Left lung (tissue), 10 donors: ENCODE data around the gene C6orf15. TPM values are rescaled to one million over a fixed set of nuclear protein-coding genes. Genes with fewer than 3 reads are reported as not detected.
A peak's percentile ranks its signal among the peaks of the same experiment; 100 is the strongest.

Experiments used
- ATAC-seq: fragments of 200-7000 bp; cut with Tn5 transposase; one replicate; pipeline ENCODE4 v1.9.1; 2020; ENCODE audit warnings: moderate library complexity
- DNase-seq, 4 donors: peaks; one replicate each; pipeline ENCODE4 v3.0.0-alpha.2; 2013 to 2020
- H3K27ac ChIP-seq, 2 donors: fragments of 200-600 bp; sonication (generic) in 1 of 2; one replicate each; pipeline versions ENCODE4 v1.5.0 to v1.8.0; 2020 to 2021
- H3K27me3 ChIP-seq, 2 donors: fragments of 200-600 bp; sonication (generic) in 1 of 2; one replicate each; pipeline versions ENCODE4 v1.5.0 to v1.8.0; 2020 to 2021
- H3K36me3 ChIP-seq, 2 donors: fragments of 200-600 bp; sonication (generic) in 1 of 2; one replicate each; pipeline versions ENCODE4 v1.5.0 to v1.8.0; 2020 to 2021
- H3K4me1 ChIP-seq, 2 donors: fragments of 200-600 bp; one replicate each; pipeline ENCODE4 v1.8.0; 2021
- H3K4me3 ChIP-seq, 2 donors: fragments of 200-600 bp; sonication (generic) in 1 of 2; one replicate each; pipeline versions ENCODE4 v1.5.0 to v1.8.0; 2020 to 2021; ENCODE audit warnings: mild to moderate bottlenecking in 1 of 2
- H3K9me3 ChIP-seq, 2 donors: fragments of 200-600 bp; sonication (generic) in 1 of 2; one replicate each; pipeline versions ENCODE4 v1.5.0 to v1.8.0; 2020 to 2021
- CTCF ChIP-seq, 2 donors: fragments of 200-600 bp; sonication (generic) in 1 of 2; IDR thresholded peaks; one replicate each; pipeline versions ENCODE4 v1.5.0 to v1.8.0; 2021; ENCODE audit warnings: antibody characterized with exemption in 2 of 2
- intact Hi-C, 2 donors: fragments of 100-400 bp; cut with DNase I; formaldehyde crosslinking; loops; one replicate each; pipeline versions ENCODE4 v1.11.2 to v1.14.2; 2022
- polyA plus RNA-seq, 6 donors: library from polyadenylated mRNA; unstranded; fragments of 120-200 nt; gene quantifications; one replicate each; pipeline ENCODE4 v1.2.1, GENCODE V29; 2013; ENCODE audit not compliant: insufficient read length in 6 of 6
- total RNA-seq, 2 donors: library from RNA; stranded (reverse); fragmentation: NEBNext Ultra II Directional; extraction: Animal tissue kit (Norgen Biotek cat#: 25700); gene quantifications; one replicate each; pipeline ENCODE4 v1.2.1, GENCODE V29; 2021
- donor health status: DM: no; HTN: yes; CAD: no.
- donor health status: DM: no; HTN: no; CAD: no.

C6orf15 gene
- total and polyA plus RNA-seq, 8 donors, result not detected

DNA sequence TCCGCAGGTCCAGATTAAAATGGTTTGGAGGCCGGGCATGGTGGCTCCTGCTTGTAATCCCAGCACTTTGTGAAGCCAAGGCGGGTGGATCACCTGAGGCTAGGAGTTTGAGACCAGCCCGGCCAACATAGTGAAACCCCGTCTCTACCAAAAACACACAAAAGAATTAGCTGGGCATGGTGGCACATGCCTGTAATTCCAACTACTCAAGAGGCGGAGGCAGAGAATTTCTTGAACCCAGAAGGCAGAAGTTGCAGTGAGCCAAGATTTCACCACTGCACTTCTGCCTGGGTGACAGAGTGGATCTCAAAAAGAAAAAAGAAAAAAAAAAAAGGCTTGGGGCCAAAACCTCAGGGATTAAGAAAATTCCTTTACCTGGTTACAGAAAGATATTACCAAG lies 30.5 kb downstream of the C6orf15 start:
- intact Hi-C loops, result no loop called here

GRCh38 chr6:31079656-31080261 lies 32.6 kb downstream of the C6orf15 start:
- peak; percentile 52 to 80 for TF ChIP-seq CTCF (IDR thresholded peaks at IDR 0.05)
- H3K36me3 ChIP-seq, result no peaks in the 10 kb centered on the region
- no peaks in the 10 kb centered on the region for H3K27me3 ChIP-seq
- intact Hi-C loops, result loop anchor here in 1 of 2 donors (10.0 kb wide), 2 partner anchors 165 to 255 kb away; partner anchors contain the start of gene VARS2
- no peak overlapping the region for H3K4me3 ChIP-seq
- peak in 3 of 4 donors; percentile 47 to 70 (median 54) for DNase-seq
- H3K27ac ChIP-seq, result no peak overlapping the region
- peaks cover 4% of the 10 kb centered on the region in 2 donors for H3K4me1 ChIP-seq
- H3K9me3 ChIP-seq, result no peaks in the 10 kb centered on the region
- peak; percentile 92 for ATAC-seq

More for the DNA sequence above, 30.5 kb downstream of the C6orf15 start:
- TF ChIP-seq CTCF (IDR thresholded peaks at IDR 0.05), result no peak
- Histone ChIP-seq H3K27me3 (no peaks in the 10 kb centered on the region), H3K4me1 (peaks cover 4 to 8% of the 10 kb centered on the region in 2 donors), H3K27ac (no peak overlapping the region), H3K36me3 (no peaks in the 10 kb centered on the region), H3K9me3 (no peaks in the 10 kb centered on the region), H3K4me3 (no peak overlapping the region)
- no peak for ATAC-seq
- DNase-seq, result no peak

DNA sequence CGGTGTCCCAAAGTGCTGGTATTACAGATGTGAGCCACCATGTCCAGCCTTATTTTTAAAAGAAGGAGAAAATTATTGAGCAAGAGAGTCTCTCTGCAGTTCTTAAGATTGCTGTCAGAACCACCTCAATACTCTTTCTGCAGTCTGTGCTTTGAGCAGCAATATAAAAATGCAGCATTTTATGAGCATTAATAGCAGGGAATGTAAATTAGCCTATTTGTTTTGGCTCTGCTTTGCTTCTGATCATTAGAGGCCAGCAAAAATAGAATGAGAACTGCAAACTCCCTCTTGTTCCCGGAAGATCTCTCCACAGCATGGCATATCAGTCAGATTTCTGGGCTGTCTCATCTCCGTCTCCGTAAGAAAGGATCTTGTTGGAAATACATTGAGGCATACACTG lies 35.8 kb downstream of the C6orf15 start:
- Histone ChIP-seq H3K27me3 (no peaks in the 10 kb centered on the region), H3K9me3 (no peaks in the 10 kb centered on the region), H3K27ac (no peak overlapping the region), H3K36me3 (no peaks in the 10 kb centered on the region), H3K4me1 (peaks cover 4 to 12% of the 10 kb centered on the region in 2 donors), H3K4me3 (no peak overlapping the region)
- no peak for TF ChIP-seq CTCF (IDR thresholded peaks at IDR 0.05)
- intact Hi-C loops, result loop anchor here in 1 of 2 donors (10.0 kb wide), 2 partner anchors 162 to 252 kb away; partner anchors contain the start of gene VARS2
- DNase-seq (no peak), ATAC-seq (no peak)

DNA sequence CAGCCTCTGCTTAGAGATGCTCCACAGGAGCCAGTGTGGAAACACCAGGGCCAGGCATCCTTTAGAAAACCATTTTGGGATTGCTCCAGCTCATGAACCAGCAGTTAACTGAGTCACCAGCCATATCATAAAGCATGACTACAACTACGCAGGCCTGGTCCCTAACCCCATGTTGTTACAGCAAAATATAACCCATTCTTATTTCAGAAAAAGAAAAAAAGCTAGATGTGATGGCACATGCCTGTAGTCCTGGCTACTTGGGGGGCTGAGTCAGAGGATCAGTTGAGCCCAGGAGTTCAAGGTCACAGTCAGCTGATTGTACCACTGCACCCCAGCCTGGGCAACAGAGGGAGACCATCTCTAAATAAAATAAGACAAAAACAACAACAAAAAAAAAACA lies 36.8 kb downstream of the C6orf15 start:
- H3K4me3 ChIP-seq, result no peak overlapping the region
- TF ChIP-seq CTCF (IDR thresholded peaks at IDR 0.05), result no peak
- H3K27ac ChIP-seq, result no peak overlapping the region
- no peaks in the 10 kb centered on the region for H3K36me3 ChIP-seq
- intact Hi-C loops, result loop anchor here in 1 of 2 donors (10.0 kb wide), 2 partner anchors 161 to 251 kb away; partner anchors contain the start of gene VARS2
- no peak for ATAC-seq
- DNase-seq, result no peak
- peaks cover 4 to 12% of the 10 kb centered on the region in 2 donors for H3K4me1 ChIP-seq
- H3K9me3 ChIP-seq, result no peaks in the 10 kb centered on the region
- no peaks in the 10 kb centered on the region for H3K27me3 ChIP-seq

GRCh38 chr6:31074401-31074800 lies 38.0 kb downstream of the C6orf15 start:
- intact Hi-C loops, result loop anchor here in 1 of 2 donors (10.0 kb wide), 2 partner anchors 160 to 250 kb away; partner anchors contain the start of gene VARS2
- H3K4me3 ChIP-seq, result no peak overlapping the region
- ATAC-seq (no peak), DNase-seq (no peak)
- TF ChIP-seq CTCF (IDR thresholded peaks at IDR 0.05), result no peak
- no peaks in the 10 kb centered on the region for H3K36me3 ChIP-seq
- H3K4me1 ChIP-seq, result peaks cover under 1 to 8% of the 10 kb centered on the region in 2 donors
- no peaks in the 10 kb centered on the region for H3K27me3 ChIP-seq
- no peak overlapping the region for H3K27ac ChIP-seq
- no peaks in the 10 kb centered on the region for H3K9me3 ChIP-seq
